GM18519 (cell line): Measurements from ENCODE around the gene KCTD19.

ENCODE experiments used
- ATAC-seq: cut with Tn5 transposase; IDR thresholded peaks from one replicate; pipeline ENCODE4 v1.9.1; 2021; ENCODE audit warnings: mild to moderate bottlenecking, moderate library complexity; ENCODE audit not compliant: unreplicated experiment, low FRiP score

Gene KCTD19

DNA sequence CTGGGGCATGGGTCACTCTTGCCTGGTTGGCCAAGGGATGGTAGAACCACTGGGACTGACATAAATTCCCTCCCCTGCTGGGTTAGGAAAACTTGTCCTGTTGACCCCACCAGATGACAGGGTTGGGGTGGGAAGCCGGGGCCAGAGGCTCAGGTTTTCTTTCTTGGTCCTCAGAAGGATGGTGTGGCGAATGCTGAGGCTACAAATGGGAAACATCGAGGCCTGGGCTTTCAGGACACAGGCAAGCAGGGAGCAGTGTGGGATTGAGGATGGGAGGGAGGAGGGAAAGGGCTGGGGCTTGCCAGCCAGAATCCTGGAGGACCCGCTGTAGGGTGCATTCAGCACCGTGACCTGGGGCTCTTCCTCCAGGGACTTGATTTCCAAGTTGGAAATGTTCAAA lies 61.7 kb downstream of the KCTD19 start:
- no peak for ATAC-seq

DNA sequence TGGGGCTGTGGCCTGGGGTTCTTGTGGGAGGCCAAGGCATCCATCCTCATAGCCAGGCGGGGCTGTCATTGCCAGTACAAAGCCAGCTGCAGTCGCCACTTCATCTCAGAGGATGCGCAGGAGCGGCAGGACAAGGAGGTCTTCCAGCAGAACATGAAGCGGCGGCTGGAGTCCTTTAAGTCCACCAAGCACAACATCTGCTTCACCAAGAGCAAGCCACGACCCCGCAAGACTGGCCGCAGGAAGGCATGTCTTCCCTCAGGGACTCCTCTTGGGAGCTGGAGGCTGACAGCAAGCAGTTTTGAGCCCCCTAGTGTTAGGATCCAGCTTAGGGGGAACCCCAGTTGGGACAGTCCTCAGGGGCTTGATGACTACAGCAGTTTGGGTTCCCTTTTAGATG lies 62.3 kb downstream of the KCTD19 start:
- no peak for ATAC-seq

DNA sequence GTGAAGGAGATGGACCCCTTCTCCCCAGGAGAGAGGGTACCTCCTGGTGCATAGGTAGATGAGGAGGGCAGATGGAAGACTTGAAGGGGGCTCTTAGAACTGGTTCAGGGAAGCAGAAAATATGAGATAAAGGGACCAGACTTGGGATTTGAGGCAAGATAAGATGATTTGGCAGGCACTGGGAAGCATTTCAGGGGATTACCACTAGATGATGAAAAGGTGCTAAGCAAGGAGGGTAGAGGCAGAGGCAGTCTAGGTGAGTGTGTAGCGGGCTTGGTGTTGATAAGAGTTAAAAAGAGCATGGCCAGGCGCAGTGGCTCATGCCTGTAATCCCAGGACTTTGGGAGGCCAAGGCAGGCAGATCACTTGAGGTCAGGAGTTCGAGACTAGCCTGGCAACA lies 63.3 kb downstream of the KCTD19 start:
- no peak for ATAC-seq

DNA sequence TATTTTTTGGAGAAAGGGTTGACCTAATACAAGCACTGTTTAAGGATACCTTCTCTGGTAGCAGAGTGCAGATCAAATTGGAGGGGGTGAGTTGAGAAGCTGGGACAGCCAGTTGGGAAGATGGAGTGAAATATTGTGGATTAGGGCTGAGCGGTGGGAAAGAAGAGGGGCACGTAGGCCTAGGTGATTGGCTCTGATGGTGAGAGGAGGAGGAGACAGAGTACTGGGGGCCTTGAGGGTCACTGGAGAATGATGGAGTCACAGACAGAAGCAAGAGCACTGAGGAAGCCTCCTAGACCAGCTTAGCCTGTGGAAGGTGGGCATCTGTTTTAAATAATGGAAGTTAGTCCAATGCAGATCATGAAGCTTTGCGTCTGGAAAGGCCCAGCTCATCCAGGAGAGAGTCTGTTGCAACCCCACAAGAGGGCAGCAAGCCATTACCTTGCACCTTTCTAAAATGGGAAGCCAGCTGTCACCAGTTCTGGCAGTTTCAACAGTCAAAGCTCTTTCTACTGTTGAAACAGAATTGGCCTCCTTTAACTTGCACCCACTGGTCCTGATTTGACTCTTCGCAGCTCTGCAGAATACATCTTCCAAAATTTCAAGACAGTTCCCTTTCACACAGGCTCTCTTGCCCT lies 66.0 kb downstream of the KCTD19 start:
- no peak for ATAC-seq

DNA sequence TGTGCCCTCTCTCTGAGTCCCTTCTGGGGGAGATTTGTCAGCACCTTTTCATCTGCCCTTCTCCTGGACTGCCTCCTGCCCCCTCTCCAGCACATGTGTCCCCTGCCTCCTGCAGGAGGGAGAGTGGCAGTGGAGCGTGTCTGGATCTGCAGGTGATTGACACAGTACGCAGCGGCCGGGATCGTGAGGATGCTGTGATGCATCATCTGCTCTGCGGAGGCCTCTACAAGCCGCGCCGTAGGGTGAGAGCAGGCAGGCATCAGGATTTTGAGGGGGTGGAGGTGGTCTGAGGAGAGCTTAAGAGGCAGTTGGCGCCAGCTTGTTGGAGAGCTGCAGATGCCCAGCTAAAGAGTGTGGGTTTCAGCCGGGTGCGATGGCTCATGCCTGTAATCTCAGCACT lies 66.8 kb downstream of the KCTD19 start:
- no peak for ATAC-seq

DNA sequence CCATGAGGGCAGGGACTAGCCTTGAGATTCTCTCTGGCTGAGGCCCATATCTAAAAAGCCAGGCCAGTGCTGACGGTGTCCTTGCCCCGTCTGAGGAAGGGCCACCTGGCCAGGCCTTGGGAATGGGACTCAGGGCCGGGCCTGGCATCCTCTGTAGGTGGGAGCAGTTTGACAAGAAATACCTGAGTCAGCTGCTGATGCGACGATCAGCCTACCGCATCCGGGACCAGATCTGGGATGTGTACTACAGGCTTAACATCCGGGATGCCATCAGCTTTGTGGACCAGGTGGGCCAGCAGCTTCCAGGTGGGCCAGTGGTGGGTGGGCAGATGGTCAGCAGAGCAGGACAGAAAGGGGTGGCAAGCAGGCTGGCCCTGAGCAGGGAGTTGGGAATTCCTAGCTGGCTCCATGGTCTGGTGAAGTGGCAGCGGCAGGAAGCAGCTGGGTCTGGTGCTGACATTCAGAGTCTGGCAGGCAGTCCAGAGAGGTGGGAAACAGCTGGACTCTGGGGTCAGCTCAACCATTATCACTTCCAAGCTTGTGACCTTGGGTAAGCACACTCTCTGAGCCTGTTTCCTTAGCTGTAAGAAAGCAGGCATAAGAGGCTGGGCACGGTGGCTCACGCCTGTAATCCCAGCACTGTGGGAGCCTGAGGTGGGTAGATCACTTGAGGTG lies 68.2 kb downstream of the KCTD19 start:
- no peak for ATAC-seq

DNA sequence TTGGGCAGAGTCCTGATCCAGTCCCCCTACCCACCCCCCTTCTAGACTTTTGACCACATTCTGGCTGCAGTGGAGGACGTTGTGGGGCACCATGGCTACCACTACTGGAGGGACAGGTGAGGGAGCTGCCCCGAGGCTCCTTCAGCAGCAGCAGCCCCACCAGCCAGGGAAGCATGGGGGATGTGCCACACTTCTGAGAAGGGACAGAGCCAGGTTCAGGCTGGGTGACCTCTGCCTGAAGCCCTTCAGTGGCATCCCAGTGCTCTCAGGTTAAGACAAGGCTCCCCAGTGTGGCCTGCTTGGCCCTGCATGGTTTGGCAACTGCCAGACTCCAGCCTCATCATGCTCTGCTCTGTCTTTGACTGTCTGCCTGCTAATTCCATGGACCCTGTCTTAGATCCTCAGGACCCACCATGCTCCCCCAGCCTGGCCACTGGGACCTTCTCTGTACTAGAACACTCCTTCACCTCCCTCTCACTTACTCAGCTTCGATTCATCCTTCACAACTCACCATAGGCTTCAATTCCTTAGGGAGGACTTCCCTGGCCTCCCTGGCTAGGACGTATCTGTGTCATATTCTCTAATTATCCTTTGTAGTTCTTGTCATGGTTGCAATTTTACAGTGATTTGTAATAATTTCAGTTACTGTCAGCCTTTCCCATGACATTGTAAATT lies 68.9 kb downstream of the KCTD19 start:
- ATAC-seq, result no peak

DNA sequence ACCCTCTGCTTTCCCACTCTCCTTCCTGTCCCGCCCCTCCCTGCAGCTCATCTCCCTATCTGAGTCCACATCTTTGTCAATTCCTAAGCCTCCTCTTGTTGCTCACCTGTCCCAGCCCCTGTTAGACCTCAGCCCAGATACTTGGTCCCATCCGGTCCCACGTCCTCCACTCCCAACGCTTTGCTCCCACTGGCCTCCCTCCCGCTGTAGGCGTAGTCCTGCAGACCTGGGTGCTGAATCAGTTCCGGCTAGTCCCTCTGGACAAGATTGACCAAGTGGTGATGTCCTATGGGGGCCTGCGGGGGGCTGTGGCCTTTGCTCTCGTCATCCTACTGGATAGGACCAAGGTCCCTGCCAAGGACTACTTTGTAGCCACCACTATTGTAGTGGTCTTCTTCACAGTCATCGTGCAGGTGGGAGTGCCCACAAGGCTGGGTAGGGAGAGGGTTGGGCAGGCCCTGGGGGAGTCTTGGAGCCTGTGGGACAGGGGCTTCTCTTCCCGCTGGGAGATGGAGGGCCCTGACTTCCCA lies 69.8 kb downstream of the KCTD19 start:
- ATAC-seq, result no peak

DNA sequence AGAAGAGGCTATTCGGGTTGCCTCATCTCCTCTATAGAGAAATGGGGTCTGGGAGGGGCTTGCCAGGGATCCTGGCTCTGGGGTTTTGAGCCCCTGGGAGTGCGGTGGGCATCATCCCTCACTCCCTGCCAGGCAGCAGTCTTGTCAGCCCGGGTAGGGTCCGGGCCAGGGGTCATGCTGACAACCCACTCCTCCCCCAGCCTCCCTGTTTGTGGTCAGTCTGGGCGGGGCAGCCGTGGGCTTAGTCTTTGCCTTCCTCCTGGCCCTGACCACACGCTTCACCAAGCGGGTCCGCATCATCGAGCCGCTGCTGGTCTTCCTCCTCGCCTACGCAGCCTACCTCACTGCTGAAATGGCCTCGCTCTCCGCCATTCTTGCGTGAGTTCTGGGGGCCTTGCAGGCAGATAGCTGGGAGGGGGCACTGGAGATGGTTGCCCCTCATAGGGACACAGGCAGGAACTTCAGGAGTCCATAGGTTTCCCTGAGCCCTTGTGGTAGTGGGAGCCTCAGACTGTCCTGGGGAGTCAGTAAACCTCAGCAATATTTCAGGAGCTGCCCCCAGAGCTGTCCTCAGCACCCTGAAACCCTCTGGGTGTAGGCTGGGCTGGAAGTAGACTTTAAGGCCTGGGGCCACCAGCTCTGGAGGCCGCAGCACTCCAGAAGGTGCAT lies 70.9 kb downstream of the KCTD19 start:
- ATAC-seq, result no peak

DNA sequence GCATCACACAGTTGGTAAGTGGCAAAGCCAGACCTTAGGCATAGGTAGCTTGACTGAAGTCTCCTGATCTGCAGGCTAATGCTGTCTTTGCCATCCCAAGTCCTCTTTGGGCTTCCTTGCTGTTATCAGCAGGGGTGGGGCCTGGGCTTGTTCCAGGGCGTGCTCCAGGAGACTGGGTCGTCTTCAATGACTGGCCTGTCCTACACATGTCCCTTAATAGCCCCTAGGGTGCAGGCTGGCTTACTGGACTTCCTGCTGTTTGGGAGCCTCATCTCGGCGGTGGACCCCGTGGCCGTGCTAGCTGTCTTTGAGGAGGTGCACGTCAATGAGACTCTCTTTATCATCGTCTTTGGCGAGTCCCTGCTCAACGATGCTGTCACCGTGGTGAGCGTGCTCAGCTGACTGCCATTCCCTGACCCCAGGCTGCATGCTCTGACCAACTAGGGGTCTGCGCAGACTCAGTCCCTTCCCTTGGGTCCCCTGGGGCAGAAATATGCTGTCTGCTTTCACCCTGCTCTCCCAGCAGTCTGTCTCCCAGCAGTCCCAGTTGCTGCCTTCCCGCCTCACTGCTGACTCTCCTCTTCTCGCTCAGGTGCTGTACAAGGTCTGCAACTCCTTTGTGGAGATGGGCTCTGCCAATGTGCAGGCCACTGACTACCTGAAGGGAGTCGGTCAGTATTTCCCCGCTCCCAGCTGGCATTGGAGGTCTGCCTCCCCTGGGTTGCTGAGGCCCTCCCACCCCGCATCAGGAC lies 71.6 kb downstream of the KCTD19 start:
- ATAC-seq, result no peak

DNA sequence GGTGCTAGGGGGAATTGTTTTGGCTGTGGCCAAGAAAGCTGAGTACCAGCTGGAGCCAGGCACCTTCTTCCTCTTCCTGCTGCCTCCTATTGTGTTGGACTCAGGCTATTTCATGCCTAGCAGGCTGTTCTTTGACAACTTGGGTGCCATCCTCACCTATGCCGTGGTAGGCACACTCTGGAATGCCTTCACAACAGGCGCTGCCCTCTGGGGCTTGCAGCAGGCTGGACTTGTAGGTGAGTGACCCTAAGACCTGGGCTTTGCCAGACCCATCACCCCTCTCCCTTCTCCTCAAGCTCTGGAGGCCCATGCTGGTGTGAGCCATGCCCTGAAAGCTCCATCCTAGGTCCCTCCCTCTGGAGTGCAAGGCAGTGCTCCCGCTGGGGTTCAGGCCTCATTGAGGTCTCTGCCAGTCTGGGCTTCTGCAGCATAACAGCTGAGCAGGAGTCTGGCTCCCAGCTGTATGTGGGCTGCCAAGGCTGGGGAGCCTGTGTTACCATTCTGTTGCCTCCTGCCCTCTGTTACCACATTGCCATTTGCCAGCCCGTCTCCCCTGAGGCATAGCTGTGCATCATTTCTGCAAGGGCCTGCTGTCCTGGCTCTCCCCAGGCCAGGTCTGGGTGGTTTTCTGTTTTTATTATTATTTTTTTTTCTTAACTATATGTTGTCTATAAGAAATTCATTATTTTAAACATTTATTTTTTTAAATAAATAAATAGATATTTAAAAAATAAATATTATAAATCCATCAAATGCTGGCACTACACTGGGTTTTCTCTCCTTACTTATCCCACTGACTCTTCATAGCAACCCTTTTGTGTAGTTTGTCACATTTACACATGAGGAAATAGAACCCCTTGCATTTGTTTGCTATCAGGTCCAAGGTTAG lies 73.7 kb downstream of the KCTD19 start:
- no peak for ATAC-seq

DNA sequence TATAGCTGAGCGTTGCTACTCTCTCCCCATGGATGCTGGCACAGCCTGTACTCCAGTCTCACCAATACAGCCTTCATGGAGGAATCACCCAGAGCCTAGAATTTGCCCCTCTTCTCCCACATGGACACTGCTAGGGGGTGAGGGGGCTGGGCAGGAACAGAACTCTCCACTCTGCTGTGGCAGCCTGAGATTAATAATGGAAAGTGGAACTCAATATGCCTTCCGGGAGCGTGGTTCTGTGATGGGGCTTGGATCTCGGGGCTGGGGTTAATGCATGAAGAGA lies 76.6 kb downstream of the KCTD19 start:
- ATAC-seq, result no peak

DNA sequence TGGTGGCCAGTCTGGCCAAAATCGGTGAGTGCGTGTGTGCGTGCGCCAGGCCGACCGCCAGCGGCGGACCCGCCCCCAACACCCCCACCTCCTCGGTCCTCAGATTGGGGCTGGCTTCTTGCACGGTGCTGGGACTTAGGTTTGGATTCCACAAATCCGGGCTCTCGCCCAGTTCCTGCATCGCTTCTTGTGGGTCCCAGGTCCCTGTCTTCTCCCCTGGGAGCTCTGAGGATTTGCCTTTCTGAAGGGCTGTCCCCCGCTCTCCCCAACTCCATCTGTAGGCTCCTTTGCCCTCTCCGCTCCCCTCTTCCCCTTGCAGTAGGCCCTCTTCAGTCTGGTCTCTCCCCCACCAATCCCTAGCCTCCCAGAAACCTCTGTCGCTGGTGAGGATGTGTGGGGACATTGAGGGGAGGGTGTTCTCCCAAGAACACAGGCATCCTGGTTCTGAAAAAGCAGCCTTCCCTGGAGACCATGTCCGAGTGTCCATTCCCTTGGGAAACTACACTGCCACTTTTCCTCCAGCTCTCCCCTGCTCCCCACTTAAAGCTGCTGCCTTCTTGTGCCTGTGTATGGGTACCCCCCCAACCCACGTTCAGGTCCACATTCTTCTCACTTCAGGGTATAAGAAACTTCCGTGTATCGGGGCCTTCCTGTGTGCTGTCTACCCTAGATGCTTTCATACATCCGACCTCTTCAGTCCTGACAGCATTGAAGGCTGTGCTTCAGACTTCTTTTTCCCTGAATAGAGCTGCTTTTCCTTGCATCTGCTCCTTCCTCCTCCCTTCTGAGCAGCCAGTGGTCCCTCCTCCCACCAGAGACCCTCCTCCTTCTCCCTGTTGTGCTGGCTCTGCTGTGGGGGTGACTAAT lies 77.1 kb downstream of the KCTD19 start:
- ATAC-seq, result no peak

DNA sequence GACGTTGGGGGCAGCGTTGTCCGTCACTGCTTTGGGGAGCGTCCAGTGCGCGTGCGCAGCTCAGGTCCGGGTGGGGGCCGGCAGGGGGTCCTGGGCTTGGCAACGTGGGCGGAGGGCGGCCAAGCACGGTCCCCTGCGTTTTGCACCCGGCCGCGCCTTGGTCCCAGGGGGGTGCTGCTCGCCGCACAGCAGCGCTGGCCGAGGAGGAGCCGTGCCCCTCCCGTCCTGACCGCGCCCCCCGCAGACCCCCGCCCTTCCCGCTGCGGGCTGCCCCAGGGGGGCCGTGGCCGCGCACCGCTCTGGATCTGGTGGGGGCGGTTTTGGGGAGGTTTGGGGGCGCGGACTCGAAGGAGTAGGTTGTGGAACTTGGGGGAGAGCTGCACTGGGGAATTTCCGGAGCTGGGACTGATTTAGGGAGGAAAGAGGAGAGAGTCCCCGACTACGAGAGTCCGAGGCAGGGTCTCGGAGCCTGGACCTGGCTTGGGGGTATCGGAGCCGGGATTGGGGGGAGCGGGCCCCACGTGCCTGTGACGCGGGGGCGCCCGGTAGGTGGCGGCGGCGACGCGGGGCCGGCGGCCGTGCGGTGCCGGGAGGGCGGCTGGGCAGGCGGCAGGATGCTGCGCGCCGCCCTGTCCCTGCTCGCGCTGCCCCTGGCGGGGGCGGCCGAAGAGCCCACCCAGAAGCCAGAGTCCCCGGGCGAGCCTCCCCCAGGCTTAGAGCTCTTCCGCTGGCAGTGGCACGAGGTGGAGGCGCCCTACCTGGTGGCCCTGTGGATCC lies 78.0 kb downstream of the KCTD19 start, which contains the start of gene SLC9A5:
SLC9A5 (plus strand) TSS at position 579 of the 777 bp plus-strand sequence; CDS start at position 615, 36 bp downstream.
- ATAC-seq, result no peak

DNA sequence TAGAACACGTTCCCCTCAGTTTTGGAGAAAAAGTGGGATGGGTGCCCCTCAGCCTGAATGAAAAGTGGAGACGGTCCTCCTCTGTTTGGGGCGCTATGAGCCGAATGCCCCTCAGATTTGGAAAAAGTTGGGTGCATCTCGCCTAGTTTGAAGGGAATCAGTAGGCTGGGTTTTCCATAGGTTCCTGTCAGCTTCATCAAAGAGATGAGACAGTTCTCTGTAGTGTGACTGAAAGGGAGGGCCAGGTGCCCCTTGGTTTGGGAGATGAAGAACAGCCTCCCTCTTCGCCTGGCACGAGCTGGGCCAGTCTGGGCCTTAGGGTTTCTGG lies 78.5 kb downstream of the KCTD19 start:
- ATAC-seq, result no peak

DNA sequence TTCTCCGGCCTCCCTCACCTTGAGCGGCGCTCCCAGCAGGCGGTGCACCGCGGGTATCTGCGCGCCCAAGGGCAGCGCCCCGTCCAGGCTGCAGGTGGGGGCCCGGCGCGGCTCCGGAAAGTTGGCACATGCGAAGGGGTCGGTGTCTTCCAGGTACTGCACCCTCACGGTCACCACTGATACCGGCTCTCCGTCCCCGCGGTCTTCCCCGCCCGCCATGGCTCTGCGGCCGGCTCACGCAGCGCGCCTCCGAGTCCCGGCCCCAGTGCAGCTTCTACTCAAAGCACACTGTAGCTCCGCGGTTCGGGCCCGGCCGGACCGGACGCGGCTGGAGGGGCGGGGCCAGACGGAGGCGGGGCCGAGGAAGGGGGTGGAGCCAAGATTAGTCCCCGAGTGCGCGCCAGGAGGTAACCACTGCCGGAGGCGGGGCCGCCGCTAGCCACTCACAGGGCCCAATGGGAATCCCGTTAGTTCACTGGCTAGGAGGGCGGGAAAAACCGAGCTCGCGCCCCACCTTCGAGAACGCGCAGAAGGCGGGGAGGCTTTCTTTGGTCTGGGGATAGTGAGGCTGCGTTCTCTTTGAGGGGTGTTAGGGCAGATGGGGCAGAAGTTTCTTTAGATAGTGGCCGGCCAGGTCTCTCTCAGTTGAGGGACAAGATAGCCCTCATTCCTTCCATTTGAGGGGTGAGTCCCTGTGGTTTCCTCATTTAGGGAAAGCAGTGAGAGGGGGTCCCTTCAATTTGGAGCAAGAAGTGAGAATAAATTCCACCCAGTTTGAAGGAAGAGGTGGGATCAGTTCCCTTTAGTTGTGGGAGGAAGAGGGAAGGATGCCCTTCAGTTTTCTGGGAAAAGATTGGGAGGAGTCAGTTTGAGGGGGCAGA lies 79.1 kb downstream of the KCTD19 start, which contains the start of gene FHOD1:
FHOD1 (minus strand) TSS at position 290 of the 881 bp plus-strand sequence; CDS start at position 219, 71 bp downstream.
- ATAC-seq, result peak; percentile 35

DNA sequence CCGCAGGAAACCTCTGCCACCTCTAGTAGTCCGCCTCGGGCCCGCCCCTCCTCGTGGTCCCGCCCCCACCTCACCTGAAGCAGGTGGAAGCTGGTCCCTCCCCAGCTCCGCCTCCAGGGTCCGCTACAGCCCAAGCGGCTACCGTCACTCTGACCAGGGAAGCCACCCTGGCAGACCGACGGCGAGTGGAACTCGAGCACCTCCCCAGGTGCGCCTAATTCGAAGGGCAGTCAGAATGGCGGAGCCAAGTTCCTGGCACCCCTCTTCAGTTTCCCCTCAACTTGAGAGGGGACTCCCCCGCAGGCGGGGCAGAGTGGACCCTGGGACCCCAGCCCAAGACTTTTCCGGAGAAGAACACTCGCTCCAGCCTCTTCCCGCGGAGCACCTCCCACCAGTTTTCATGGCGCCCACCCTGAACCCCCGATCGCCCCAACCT lies 79.8 kb downstream of the KCTD19 start:
- ATAC-seq, result no peak
